Measurements from ENCODE around the gene PIERCE2.
"Not testable (repeated sequence)": the region's sequence is repeated elsewhere in the genome, so short reads cannot be mapped to it uniquely, and the experiment has no call there.

Gene PIERCE2, protein sequence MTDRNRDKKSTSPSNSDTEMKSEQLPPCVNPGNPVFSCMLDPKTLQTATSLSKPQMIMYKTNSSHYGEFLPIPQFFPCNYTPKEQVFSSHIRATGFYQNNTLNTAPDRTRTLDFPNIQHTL

DNA sequence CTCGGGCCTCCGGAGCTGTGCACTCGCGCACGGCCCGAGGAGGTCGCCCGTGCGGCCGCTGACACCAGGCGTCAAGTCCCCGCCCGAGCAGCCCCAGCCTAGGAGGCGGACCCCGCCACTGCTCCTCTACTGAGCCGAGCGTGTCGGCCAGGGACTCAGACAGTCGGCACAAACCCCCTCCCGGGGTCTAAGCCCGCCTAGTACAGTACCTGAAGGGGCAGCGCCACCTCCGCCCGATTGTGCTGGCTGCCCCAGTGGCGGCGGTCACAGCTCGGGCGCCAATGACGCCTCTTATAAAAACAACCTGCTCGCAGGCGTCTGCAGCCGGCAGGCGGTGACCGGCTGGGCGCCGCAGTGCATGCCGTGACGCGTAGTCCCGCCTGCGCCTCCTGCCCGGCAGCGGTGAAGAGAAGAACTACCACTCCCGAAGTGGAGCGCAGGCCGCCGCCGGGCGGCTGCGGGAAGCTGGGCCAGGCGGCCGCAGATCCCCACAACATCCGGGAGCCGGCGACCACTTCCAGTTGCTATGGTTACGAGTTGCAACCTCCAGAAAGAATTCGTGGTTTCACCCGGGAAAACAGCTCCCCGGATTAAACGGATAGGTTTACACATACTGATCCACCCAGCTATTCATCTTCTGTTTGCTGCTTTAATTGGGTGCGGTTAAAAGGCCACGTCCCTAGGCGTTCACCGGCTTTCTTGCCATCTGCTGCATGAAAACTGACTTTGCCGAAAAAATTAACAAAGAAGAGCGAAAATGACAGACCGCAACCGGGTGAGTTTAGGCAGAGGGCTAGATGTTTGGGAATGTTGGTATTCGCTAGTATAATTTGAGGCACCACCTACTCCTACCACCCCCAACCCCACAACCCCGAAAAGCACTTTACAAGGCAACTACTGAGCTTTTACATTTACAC, at the start of gene PIERCE2, which contains the start of gene CCPG1:
PIERCE2 (plus strand) TSS at position 484 of the 917 bp plus-strand sequence; CDS start at position 758, 274 bp downstream.
CCPG1 (minus strand) TSS at position 348 of the 917 bp plus-strand sequence. CDS start 18,935 bp downstream, outside the sequence.
- DNase-seq: peak; percentile 84

DNA sequence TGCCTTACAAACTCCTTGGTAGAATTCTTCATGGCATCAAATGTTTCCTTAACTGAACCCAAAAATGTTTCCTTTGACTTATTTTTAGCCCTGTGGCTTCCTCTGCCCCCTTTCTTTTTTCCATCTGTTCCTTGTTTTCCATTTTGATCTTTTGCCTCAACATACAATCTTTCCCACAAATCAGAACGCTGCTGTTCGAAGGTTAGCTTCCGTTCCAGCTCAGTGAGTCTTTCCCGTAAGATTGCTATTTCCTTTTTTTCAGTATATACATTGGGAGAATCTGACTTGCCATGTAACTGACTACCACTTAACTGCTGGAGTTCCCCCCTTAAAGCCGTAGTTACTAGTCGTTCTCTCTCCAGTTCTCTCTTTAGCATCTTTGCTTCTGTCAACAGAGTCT, 48.0 kb upstream of the PIERCE2 start:
- no peak for DNase-seq

DNA sequence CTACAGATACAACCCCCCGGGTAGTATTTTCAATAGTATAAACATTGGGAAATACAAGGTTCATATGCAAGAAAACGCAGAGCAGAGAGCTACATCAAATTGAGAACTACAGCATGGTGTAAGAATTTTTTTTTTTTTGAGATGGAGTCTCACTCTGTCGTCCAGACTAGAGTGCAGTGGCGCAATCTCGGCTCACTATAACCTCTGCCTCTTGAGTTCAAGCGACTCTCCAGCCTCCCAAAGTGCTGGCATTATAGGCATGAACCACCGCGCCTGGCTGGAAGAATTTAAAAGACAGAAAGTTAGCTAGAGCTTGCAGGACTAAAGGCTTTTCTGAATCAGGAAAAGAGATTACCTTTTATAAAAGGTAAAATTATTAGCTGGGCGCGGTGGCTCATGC, 47.2 kb upstream of the PIERCE2 start:
- DNase-seq: no peak

DNA sequence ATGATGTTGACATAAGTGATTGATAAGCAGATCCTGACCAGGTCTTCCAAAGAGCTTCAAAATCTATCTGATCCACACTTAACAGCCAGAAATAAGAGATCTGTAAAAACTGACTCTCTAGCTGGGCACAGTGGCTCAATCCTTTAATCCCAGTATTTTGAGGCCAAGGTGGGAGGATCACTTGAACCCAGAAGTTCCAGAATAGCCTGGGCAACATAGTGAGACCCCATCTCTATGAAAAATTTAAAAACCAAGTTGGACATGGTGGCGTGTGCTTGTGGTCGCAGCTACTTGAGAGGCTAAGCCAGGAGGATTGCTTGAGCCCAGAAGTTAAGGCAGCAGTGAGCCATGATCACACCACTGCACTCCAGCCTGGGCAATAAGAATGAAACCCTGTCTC, 45.7 kb upstream of the PIERCE2 start:
- DNase-seq: no peak

DNA sequence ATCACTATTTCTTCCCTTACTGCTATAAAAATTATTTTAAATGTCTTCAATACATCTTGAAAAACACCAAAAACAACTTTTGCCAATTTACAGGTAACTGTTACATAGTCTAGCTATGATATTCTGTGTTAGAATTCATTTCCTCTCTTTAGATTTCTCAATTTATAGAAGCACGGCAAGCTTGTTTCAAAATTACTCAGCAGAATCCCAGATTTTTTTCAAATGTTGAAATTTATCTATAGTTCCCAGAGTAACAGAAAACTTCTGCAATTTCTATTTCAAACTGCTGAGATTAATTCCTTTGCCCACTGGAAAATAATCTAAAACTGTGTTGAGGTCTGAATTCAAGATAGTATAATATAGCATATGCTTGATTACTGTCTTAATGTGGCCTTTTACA, 41.3 kb upstream of the PIERCE2 start:
- no peak for DNase-seq

DNA sequence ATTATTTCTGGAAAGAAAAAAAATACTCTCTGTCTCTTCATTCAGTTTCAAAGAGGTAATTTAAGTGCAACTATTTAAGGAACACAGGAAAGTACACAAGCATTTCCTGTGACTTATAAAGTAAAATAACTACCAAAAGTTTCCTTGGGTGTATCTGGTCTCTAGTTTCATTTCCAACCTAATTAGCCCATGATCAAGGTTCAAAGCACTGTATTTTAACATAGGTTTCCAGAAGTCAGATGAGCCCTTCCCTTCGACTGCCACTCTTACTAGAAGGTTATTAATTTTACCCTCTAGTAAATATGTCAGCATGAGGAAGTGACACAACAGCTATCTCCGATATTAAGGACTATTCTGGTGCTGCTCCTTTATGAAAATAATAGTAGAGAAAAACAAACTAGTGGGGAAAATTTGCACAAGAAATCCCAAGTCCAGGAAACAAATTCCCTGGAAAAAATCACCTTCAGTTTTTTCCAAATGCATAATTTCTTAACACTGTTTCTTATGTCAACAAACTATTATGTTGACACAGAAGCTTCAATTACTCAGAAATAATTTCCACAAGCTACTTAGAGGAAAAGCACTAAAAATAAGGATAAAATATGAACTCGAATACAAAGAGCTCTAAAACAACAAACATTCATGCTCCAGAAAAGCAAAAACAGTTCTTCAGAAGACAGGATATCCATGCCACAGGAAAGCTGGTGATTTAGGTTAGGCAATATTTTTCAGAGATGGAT, 35.4 kb upstream of the PIERCE2 start:
- DNase-seq: no peak

DNA sequence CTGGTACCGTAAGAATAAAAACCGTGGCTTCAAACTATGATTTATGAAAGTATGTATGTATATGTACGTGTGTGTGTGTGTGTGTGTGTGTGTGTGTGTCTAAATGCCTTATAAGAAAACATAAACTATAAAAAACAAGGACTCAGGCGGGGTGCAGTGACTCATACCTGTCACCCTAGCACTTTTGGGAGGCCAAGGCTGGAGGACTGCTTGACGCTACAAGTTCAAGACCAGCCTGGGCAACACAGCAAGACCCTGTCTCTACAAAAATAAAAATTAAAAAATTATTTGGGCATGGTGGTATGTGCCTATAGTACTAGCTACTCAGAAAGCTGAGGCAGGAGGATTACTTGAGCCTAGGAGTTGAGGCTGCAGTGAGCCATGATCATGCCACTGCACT, 29.2 kb upstream of the PIERCE2 start:
- DNase-seq: no peak

DNA sequence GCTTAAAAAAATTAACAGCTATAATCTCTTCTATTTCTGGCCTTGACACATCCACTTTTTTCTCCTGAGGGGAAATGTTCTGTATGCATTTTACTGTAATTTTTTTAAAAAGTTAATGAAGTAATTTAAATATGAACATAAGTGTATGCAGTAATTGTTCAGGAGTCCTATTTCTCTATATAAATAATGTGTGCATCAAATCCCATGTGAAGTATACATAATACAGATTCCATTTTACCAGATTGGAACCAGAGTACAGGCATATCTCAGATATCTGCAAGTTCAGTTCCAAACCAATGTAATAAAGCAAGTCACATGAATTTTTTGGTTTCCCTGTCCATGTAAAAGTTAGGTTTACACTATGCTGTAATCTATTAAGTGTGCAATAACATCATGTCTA, 26.7 kb upstream of the PIERCE2 start:
- no peak for DNase-seq

DNA sequence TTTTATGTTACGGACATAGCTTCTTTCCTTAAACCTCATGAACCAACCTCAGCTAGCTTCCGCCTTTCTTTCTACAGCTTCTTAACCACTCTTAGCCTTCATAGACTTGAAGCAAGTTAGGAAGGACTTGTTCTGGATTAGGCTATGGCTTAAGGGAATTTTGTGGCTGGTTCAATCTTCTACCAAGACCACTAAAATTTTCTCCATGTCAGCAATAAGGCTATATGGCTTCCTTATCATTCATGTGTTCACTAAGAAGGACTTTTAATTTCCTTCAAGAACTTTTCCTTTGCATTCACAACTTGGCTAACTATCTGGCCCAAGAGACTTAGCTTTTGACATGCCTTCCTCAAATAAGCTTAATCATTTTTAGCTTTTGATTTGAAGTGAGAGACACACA, 24.6 kb upstream of the PIERCE2 start:
- DNase-seq: no peak

DNA sequence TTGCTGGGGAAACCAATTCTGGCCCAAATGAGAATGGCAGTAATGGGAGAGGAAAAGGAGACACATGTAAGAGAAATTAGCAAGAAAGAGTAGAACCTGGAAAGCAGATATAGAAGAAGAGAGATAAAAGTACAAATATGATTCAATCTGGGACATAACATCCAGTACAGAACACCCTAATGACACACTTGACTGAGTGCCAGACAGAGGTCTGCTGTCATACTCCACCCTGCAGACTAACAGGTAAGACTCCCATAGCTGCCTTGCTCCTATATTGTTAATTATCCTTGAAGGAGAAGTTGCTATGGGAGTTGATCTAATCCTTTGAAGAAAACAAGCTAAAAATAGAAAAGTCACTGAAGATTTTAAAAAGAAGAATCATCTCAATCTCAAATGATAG, 21.3 kb upstream of the PIERCE2 start:
- DNase-seq: no peak

DNA sequence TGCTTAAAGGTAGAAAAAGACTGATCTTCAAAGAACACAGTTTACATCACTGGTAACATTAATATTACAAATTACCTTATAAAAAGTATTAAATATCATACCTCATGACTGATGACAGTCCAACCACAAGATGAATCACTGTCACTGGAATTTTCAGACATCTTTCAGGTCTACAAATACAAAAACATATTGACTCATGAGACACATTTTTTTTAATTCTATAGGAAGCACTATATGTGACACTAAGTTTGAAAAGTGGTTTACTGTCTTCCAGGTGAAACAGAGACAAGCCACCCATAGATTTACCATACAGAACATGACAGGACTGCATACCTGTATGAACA, 19.1 kb upstream of the PIERCE2 start:
- DNase-seq: no peak

DNA sequence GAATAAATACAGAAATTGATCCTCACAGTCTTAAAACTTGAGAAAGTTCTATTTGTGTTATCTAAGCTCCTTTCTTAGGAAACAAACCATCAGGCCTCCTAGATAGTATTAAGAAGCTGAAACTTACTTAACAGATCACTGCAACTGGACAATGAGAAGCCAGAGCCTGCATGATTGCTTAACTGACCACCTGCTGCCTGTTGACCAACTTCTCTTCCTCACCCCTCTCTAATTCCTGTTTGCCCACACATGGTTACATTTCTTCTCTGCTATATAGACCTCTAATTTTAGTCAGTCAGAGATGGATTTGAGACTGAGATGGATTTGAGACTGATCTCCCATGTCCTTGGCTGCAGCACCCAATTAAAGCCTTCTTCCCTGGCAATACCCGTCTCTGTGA, 13.6 kb upstream of the PIERCE2 start:
- DNase-seq: no peak

DNA sequence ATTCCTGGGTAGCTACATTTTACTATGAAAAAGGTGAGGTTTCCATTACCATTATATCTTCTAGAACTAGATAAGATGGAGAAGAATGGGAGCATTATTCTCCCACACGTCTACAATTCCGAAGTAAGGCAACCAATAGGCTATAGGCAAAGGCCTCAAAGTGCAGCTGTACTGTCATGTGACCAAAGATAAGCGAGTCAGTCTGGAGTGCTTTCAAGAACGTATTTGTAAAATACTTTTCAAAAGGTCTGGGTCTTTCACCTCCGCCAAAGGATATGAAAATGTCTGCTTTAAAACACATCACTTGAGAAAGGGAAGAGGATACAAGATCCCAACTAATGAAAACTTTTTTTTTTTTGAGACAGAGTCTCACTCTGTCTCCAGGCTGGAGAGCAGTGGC, 10.1 kb upstream of the PIERCE2 start:
- DNase-seq: no peak

DNA sequence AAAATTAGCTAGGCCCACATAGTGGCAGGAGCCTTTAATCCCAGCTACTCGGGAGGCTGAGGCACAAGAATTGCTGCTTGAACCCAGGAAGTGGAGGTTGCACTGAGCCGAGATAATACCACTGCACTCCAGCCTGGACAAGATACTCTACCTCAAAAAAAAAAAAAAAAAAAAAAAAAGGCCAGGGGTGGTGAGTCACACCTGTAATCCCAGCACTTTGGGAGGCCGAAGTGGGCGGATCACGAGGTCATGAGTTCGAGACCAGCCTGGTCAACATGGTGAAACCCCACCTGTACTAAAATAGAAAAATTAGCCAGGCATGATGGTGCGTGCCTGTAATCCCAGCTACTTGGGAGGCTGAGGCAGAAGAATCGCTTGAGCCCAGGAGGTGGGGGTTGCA, 8.2 kb upstream of the PIERCE2 start:
- DNase-seq: not testable (repeated sequence)

DNA sequence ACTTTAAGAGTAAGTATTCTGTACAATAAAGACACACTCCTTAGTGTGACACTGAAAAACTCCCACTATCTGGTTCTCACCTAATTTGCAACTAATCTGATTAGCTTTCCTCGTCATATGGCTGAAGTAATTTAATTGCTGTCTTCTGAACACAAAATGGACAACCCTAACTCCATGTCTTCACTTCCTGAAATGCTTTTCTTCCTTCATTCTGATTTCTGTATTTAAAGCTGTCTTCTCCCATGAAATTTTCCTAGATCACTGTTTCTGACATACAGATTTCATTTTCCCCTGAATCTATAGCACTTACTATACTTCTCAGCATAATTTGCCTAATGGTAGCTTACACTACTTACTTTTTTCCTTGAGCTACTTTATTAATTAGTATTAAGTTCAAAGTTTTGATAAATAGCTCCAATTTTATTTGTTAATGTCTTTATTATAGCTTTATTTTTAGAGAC, 6.5 kb upstream of the PIERCE2 start:
- no peak for DNase-seq

DNA sequence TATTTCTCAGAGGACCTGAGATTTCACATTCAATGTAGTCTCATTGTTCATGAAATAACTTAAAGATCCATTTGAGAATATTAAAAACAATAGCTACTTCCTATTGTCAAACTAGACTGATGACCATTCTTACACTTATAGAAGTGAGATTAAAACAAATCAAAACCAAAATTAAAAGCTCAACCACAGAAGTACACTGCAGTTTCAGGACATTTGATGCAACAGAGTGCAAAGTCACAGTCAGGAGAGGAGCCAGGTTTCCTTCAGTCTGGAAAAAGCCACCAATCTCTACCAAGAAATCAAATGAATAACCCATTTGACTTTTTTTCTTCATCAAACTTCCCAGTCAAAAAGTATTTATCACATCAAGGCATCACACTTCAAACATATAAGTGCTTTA, 5.6 kb upstream of the PIERCE2 start:
- DNase-seq: no peak

DNA sequence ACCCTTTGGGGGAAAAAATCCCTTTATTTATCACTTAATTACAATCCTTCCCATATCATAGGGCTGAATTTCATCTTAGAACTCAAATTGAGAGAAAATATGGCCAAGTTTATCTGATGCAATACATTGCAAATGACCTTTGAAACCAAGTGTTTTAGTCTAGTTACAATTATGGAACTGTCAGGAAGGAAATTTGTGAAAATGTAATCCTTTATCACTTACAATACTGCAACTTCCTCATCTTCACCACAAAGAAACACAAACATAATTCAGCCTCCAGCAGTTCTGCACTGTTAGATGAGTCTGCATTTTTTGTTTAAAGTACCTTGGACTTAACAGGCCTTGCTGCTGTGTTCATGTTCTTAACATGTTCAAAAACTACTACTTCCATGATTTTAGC, 4.8 kb upstream of the PIERCE2 start:
- DNase-seq: no peak

DNA sequence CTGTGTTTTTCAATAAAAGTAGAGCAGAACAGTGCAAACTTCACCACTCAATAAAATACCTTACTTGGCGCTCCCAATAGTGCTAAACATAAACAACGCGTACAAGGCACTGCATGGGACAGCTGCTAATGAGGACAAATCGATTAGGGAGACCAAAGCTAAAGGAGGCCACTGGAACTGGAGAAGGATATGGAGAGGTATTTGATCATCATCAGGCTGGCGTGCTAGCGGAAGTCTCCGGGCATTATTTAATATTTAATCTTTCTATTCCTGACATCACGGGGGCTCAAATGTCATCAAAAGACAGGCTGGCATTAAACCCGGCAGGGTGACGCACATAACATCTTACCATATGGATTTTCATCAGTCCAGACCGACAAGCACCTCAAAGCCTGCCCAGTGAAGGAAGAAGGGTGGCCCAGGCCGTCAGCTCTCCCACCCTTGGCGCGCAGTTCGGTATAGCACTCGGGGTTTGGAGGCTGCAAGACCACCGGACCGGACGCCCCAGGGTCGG, 740 bp upstream of the PIERCE2 start:
- DNase-seq: peak; percentile 55

DNA sequence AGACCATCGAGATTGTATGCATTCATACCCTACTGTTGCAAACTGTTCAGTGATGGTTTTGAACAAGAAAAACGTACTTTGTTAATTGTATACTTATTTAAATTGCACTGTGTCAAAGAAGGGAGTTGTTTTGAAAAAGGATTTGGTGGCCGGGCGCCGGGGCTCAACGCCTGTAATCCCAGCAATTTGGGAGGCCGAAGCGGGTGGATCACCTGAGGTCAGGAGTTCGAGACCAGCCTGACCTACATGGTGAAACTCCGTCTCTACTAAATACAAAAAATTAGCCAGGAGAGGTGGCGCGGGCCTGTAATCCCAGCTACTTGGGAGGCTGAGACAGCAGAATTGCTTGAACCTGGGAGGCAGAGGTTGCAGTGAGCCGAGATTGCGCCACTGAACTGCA, 681 bp downstream of the PIERCE2 start:
- not testable (repeated sequence) for DNase-seq

DNA sequence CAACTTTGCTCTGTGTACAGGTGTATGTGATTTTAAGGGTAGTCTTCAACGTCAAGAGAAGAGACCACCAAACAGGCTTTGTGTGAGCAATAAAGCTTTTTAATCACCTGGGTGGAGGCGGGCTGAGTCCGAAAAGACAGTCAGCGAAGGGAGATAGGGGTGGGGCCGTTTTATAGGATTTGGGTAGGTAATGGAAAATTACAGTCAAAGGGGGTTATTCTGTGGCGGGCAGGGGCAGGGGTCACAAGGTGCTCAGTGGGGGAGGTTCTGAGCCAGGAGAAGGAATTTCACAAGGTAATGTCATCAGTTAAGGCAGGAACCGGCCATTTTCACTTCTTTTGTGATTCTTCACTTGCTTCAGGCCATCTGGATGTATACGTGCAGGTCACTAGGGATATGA, 9.4 kb downstream of the PIERCE2 start:
- DNase-seq: not testable (repeated sequence)

DNA sequence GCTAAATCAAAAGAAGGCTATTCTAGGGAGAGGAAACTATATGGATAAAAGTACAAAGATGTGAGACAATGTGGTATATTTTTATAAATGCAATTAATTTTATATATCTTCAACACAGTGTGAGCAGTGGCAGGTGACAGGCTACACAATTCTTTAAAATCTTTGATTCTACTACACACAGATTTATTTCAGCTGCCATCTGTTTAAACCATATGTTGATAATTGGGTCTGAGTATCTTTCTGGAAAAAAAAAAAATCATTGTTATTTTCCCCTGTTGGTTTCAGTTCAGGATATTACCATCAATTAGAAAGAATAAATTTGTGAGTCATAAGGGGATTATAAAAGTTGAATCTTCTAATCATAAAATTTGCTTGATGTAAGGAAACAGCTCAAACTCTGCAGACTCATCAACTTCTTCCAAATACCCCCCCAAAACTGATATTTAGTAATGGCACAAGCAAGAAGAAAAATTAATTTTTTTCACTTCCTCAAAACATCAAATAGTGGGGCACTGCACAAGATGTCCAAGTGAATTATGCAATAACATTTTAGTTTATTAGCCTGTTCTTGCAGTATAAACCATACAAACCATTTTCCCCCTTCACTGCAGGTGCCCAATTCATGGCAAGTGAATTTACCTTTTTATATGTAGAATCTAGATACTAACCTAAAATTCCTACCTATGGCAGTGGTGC, 12.0 kb downstream of the PIERCE2 start:
- no peak for DNase-seq

DNA sequence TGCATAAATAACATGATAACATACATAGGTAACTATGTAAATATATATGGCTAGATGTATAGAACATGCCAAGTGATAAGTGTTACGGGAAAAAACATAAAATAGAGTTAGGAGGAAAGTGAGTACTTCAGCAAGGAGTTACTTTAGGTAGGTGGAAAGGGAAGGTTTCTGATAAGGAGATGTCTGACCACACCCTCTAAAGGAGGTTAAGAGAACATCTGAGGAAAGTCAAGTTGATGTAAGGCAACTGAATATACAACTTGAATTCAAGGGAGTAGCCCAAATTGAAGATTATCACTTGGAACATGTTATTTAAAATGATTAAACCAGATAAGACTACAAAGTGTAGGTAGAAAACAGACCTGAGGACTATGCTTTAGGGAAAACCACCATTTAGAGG, 13.8 kb downstream of the PIERCE2 start:
- no peak for DNase-seq

Measured in NCI-H526 treated with DMSO at 0.1 percent for 48 hours (cell line).